OCI-LY7 (cell line): ENCODE data around the gene CD69. TPM values are rescaled to one million over a fixed set of nuclear protein-coding genes. Genes with fewer than 3 reads are reported as not detected.

Experiments
- BruUV-seq: library from RNA; stranded (reverse); fragments of 400-500 nt; replicated peaks from 2 replicates; lab custom pipeline; 2021; lab: Mats Ljungman, UMichigan
- CTCF ChIA-PET: fragments of 300-600 bp; sonication (Branson Sonifier 250); formaldehyde crosslinking; loops from one replicate; lab custom pipeline; 2022; ENCODE audit warnings: antibody characterized with exemption; ENCODE audit not compliant: unreplicated experiment; lab: Charles Lee
- POLR2A ChIA-PET: fragments of 300-600 bp; sonication (Branson Sonifier 250); formaldehyde crosslinking; loops from one replicate; lab custom pipeline; 2022; ENCODE audit warnings: antibody characterized with exemption; lab: Charles Lee
- DNase-seq: peaks from one replicate; pipeline ENCODE4 v3.0.0-alpha.2; 2015; ENCODE audit warnings: low spot score
- H2AFZ ChIP-seq: fragments of 200-600 bp; sonication (generic), shearing (Covaris generic); 2 replicates; pipeline ENCODE4 v1.6.1; 2014; ENCODE audit warnings: mild to moderate bottlenecking, antibody characterized with exemption, low read length, moderate library complexity
- H3K27ac ChIP-seq: fragments of 200-600 bp; sonication (generic); 2 replicates; pipeline ENCODE4 v1.5.1; 2014; ENCODE audit warnings: mixed run types, low read depth, mild to moderate bottlenecking, moderate library complexity, low read length, inconsistent platforms; ENCODE audit not compliant: poor library complexity, severe bottlenecking
- H3K36me3 ChIP-seq: fragments of 200-600 bp; sonication (generic); 2 replicates; pipeline ENCODE4 v1.6.1; 2014; ENCODE audit warnings: mild to moderate bottlenecking, antibody characterized with exemption, low read length, moderate library complexity, mixed read lengths; ENCODE audit not compliant: insufficient read depth
- H3K4me1 ChIP-seq: fragments of 200-600 bp; sonication (generic); 2 replicates; pipeline ENCODE4 v1.5.1; 2014; ENCODE audit warnings: mild to moderate bottlenecking, low read length; ENCODE audit not compliant: insufficient read depth, poor library complexity, severe bottlenecking
- H3K4me2 ChIP-seq: fragments of 200-600 bp; sonication (generic); 2 replicates; pipeline ENCODE4 v1.6.1; 2014; ENCODE audit warnings: mild to moderate bottlenecking, low read length
- H3K4me3 ChIP-seq: fragments of 200-600 bp; sonication (generic); 2 replicates; pipeline ENCODE4 v1.5.1; 2014; ENCODE audit warnings: mild to moderate bottlenecking, low read depth, low read length; ENCODE audit not compliant: poor library complexity, severe bottlenecking
- H3K79me2 ChIP-seq: fragments of 200-600 bp; sonication (generic); 2 replicates; pipeline ENCODE4 v1.6.1; 2016; ENCODE audit warnings: low read depth, mild to moderate bottlenecking, low read length, moderate library complexity, mixed read lengths; ENCODE audit not compliant: insufficient read depth
- H3K9me2 ChIP-seq: fragments of 200-600 bp; sonication (generic); 2 replicates; pipeline ENCODE4 v1.6.1; 2016; ENCODE audit warnings: mild to moderate bottlenecking, low read length, mixed read lengths; ENCODE audit not compliant: insufficient read depth
- H3K9me3 ChIP-seq: fragments of 200-600 bp; sonication (generic); 2 replicates; pipeline ENCODE4 v1.6.1; 2014; ENCODE audit warnings: mild to moderate bottlenecking, mixed run types, low read length, mixed read lengths
- H4K20me1 ChIP-seq: fragments of 200-600 bp; sonication (generic); 2 replicates; pipeline ENCODE4 v1.6.1; 2014; ENCODE audit warnings: mild to moderate bottlenecking, antibody characterized with exemption, low read length, moderate library complexity, mixed read lengths; ENCODE audit not compliant: insufficient read depth
- CTCF ChIP-seq: fragments of 200-600 bp; sonication (generic); conservative IDR thresholded peaks from 2 replicates; pipeline ENCODE4 v1.5.1; 2014; ENCODE audit warnings: mild to moderate bottlenecking, antibody characterized with exemption, low read length, moderate library complexity, mixed read lengths
- EZH2phosphoT487 ChIP-seq: fragments of 200-600 bp; sonication (generic); IDR thresholded peaks from 2 replicates; pipeline ENCODE4 v1.6.1; 2018; ENCODE audit warnings: low read depth, borderline replicate concordance, mild to moderate bottlenecking, mixed run types, antibody characterized with exemption, low read length, moderate library complexity, mixed read lengths
- intact Hi-C: fragments of 100-400 bp; cut with micrococcal nuclease; formaldehyde crosslinking; loops from one replicate; pipeline ENCODE4 v1.10.0; 2022; ENCODE audit not compliant: unreplicated experiment
- total RNA-seq, 2 experiments: library from RNA; depleted of rRNA in 1 of 2; stranded (reverse); fragments of >200 nt in 1 of 2; shearing (Covaris generic) in 1 of 2; gene quantifications; 2 replicates each; pipeline ENCODE4 v1.2.3, GENCODE V29; 2014 to 2022

Gene CD69
- total RNA-seq, 2 experiments from 2014 or later = 10.3 to 12.3 TPM

DNA sequence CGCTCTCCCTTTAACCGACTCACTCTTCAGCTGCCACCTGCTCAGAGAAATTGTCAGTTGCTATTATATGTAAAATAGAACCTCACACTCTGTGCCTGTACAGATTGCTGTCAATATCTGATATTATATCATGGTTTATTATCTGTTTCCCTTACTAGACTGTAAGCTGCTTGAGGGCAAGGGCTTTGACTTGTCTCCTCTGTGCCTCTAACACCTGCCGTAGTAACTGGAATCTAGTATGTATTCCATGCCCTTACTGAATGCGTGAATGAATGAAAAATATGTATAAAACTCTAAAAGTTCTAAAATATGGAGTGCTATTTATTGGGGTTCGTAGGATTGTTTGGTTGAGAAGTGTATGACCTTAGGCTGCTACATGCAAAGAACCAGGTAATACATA, 1.7 kb upstream of the CD69 start:
- H3K4me1 ChIP-seq = peaks cover 66% of the 10 kb centered on the region
- H3K9me2 ChIP-seq = no peaks in the 10 kb centered on the region
- no peaks in the 10 kb centered on the region for H4K20me1 ChIP-seq
- CTCF ChIA-PET = interaction anchor here (1.7 kb wide), 1 partner anchor 20 kb away, joined by 3 read pairs; no protein-coding TSS in a partner anchor
- H2AFZ ChIP-seq = no peak overlapping the region
- H3K9me3 ChIP-seq = peaks cover 6% of the 10 kb centered on the region; the same call in 1 of the 2 replicates
- H3K4me2 ChIP-seq = no peak overlapping the region
- POLR2A ChIA-PET = interaction anchor here (0.6 to 3.7 kb wide), 5 partner anchors 11 to 40 kb away, joined by 3 to 21 read pairs (median 5); no protein-coding TSS in a partner anchor
- DNase-seq = no peak
- no peak for TF ChIP-seq CTCF
- TF ChIP-seq EZH2phosphoT487 = no peak
- peaks cover 28% of the 10 kb centered on the region; the same call in 1 of the 2 replicates for H3K79me2 ChIP-seq
- no peak overlapping the region for H3K4me3 ChIP-seq
- H3K36me3 ChIP-seq = no peaks in the 10 kb centered on the region; the same call in 1 of the 2 replicates
- BruUV-seq = no TSS peak
- intact Hi-C loops = no loop called here
- no peak overlapping the region for H3K27ac ChIP-seq

- CTCF ChIA-PET = interaction anchor here (1.7 to 1.9 kb wide), 2 partner anchors 19 to 36 kb away, joined by 3 to 4 read pairs; no protein-coding TSS in a partner anchor
- no TSS peak for BruUV-seq
- Histone ChIP-seq H4K20me1 (no peaks in the 10 kb centered on the region), H3K9me2 (no peaks in the 10 kb centered on the region), H3K4me3 (peak overlapping the region; percentile 67), H3K36me3 (peaks cover 4% of the 10 kb centered on the region), H2AFZ (peak overlapping the region; percentile 22; the same call in 1 of the 2 replicates), H3K4me1 (peaks cover 69% of the 10 kb centered on the region), H3K4me2 (peak overlapping the region; percentile 65), H3K79me2 (peaks cover 38% of the 10 kb centered on the region; the same call in 1 of the 2 replicates), H3K27ac (peak overlapping the region; percentile 56), H3K9me3 (peaks cover 6% of the 10 kb centered on the region; the same call in 1 of the 2 replicates)
- intact Hi-C loops = no loop called here
- TF ChIP-seq CTCF (no peak), EZH2phosphoT487 (no peak)
- POLR2A ChIA-PET = interaction anchor here (0.8 to 4.1 kb wide), 16 partner anchors 8 to 114 kb away, joined by 3 to 40 read pairs (median 6); partner anchors contain the start of gene CLECL1
- DNase-seq = no peak
Measured at GRCh38 chr12:9761419-9761781, 699 bp upstream of the CD69 start.

DNA sequence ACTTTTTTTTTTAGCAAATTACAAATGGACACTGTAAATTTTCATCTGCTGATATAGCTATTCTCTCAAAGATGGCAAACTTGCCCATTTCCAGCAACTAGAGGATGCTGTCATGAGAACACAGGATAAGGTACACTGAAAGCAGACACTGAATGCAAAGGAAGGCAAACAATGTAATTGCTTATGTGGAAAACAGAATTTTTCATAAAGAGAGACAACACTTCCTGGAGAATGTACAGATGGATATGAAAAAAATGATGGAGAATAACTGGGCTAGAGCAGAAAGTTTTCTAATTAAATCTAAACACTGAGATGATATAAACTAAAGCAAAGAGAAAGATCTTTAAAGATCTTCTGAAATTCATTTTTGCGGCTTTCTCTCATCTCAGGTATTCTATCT, 581 bp downstream of the CD69 start:
- H3K4me1 ChIP-seq = peaks cover 61% of the 10 kb centered on the region
- no peaks in the 10 kb centered on the region for H4K20me1 ChIP-seq
- TF ChIP-seq CTCF (no peak), EZH2phosphoT487 (no peak)
- peak overlapping the region; percentile 67 for H3K4me3 ChIP-seq
- CTCF ChIA-PET = interaction anchor here (1.7 to 1.9 kb wide), 2 partner anchors 17 to 38 kb away, joined by 4 to 5 read pairs; no protein-coding TSS in a partner anchor
- H3K79me2 ChIP-seq = peaks cover 38% of the 10 kb centered on the region; the same call in 1 of the 2 replicates
- POLR2A ChIA-PET = interaction anchor here (0.5 to 4.1 kb wide), 23 partner anchors 8 to 636 kb away, joined by 3 to 40 read pairs (median 5); partner anchors contain the start of genes CLEC2B and CLECL1
- H3K27ac ChIP-seq = peak overlapping the region; percentile 56
- no peak for DNase-seq
- peaks cover 6% of the 10 kb centered on the region; the same call in 1 of the 2 replicates for H3K9me3 ChIP-seq
- intact Hi-C loops = no loop called here
- H3K9me2 ChIP-seq = no peaks in the 10 kb centered on the region
- H2AFZ ChIP-seq = no peak overlapping the region
- H3K36me3 ChIP-seq = peaks cover 16% of the 10 kb centered on the region
- BruUV-seq = TSS peak; percentile 72
- H3K4me2 ChIP-seq = peak overlapping the region; percentile 65
